HG02759 (cell line): ENCODE results near the gene SMURF1.
"Not testable (repeated sequence)": the region's sequence is repeated elsewhere in the genome, so short reads cannot be mapped to it uniquely, and the experiment has no call there.

Experiments used
- ATAC-seq: cut with Tn5 transposase; IDR thresholded peaks from one replicate; pipeline ENCODE4 v1.9.1; 2021; ENCODE audit warnings: mild to moderate bottlenecking, moderate library complexity; ENCODE audit not compliant: unreplicated experiment

Gene SMURF1

DNA sequence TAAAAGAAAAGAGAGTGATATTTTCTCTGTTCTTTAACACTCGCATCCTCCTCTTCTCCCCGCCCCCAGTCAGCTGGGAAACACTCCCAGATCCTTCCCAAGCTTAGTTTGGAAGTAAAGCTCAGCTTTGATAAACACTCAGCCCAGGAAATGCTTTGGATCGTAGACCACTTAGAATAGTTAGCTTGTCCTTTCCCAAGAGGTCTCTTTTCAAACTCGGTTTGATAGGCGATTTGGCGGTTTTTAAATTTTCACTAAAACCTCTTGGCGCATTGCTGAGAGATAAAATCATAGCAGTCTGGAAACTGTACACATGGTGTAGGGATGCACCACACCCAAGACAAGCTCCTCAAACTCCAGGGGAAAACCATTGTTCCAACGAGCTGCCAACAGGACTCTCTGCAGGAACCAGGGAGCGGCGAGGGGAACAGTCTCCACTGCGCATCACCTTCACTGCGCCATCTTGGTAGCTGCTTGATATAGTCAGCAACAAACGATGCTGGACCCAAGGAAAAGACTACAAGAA lies 22.3 kb downstream of the SMURF1 start:
- no peak for ATAC-seq

- ATAC-seq, result no peak
These were observed 23.0 kb downstream of the SMURF1 start for GRCh38 chr7:99120916-99121315.

GRCh38 chr7:99120501-99120900 lies 23.4 kb downstream of the SMURF1 start:
- no peak for ATAC-seq

DNA sequence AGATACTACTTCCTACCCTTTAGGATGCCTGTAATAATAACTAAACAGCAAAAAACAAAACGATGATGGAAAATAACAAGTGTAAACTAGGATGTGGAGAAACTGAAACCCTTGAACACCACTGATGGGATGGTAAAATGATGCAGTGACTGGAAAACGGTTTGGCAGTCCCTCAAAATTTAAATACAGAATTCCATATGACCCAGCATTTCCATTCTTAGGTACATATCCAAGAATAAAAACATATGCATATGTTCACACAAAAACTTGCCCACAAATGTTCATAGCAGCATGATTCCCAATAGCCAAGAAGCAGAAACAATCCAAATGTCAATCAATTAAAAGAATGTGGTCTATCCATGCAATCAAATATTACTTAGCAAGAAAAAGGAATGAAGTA lies 25.8 kb downstream of the SMURF1 start:
- no peak for ATAC-seq

DNA sequence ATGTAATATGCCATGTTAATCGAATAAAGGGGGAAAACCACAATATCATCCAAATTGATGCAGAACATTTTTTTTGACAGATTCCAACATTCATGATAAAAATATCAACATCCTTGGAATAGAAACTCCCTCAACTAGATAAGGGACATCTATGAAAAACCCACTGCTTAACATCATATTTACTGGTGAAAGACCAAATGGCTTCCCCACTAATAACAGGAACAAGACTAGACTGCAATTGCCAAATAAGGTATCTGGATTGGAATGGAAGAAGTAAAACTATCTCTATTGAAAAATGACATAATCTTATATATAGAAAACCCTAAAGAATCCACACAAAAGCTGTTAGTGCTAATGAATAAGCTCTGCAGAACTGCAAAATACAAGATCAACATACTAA lies 27.8 kb downstream of the SMURF1 start:
- ATAC-seq, result no peak

GRCh38 chr7:99115379-99115778 lies 28.5 kb downstream of the SMURF1 start:
- ATAC-seq, result no peak

DNA sequence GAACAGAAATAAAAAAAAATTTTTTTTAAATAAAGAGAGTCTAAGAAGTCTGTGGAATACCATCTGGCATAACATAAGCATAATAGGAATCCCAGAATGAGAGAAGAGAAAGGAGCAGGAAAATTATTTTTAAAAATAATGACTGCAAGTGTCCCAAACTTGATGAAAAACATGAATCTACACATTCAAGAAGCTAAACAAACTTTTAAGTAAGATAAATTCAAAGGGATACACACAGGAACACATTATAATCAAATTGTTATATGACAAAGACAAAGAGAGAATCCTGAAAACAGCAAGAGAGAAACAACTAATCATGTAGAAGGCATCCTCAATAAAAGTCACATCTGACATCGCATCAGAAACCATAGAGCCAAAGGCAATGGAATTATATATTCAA lies 30.9 kb downstream of the SMURF1 start:
- ATAC-seq, result no peak

- peak; percentile 90 for ATAC-seq
These were observed 31.8 kb downstream of the SMURF1 start for GRCh38 chr7:99112097-99112496.

DNA sequence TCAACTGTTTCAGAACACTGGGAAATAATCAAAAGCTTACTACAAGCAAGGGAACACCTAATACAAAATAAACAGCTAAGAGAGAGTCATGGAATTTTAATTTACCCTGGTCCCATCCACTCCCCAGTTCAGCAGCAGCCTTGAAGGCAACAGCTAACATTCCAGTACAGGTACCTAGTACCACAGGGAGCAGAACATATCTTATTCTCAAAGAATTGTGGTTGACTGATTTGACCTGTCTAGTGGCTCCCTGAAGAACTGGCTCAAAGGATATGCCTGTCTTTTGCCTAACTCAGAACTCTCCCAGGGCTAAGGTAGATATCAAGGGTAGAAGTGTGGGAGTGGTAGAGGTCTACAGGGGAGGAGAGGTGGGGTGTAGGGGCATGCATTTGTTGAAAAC lies 32.3 kb downstream of the SMURF1 start:
- peak; percentile 27 for ATAC-seq

DNA sequence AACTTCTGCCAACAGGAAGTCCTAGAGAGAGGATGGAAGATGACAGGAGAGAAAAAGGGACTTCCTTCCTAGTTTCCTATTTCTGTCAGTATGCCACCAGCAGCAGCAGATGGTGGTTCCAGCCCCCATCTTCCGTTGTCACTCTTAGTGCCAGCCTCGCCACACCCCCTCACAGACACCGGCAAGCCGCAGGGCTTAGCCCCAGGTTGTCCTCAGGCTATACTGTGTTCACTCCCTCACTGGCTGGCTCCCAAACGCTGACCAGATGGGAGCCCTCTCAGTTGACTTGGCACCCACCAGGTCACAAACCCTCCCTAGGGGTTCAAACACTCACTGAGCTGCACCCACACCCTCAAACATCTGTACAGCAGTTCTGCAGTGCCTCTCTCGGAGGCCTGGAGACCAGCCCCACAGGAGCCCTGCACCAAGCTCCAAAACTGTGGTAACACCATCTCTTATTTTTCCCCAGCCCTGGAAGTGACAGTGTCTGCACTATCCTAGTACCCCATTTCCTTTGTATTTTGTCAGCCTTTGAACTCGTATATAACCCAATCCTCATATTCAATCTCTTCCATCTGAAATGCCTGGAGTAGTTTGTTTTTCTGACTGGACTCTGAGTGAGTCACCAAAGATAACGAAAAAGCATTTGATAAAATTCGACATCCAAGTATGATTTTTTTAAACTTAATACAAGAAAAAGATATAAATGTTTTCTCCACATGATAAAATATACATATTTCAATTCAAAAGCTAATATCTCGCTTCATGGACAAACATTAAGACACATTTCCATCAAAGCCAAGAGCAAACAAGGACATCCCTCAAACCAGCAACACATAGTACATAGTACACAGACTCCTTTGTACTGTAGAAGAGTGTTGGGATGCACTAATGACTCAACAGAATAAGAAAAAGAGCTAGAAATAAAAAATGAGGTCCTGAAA lies 34.5 kb downstream of the SMURF1 start:
- ATAC-seq, result no peak

DNA sequence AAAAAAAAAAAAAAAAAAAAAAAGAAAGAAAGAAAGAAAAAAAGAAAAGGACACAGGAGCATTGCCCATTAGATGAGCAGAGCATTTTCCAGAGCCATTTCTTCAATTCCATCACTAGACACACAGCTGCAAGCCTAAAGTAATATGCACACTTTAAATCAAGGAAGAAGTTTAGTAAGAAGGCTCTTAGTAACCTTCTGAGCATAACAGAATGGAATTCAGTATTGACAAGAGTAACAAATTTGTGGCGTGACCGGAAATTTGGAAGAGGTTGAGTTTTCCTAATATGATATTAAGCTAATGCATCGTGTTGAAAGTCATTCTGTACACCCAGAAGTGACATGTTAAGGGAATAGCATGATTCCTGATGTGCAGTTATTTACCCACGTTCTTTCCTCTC lies 35.3 kb downstream of the SMURF1 start:
- ATAC-seq, result no peak

DNA sequence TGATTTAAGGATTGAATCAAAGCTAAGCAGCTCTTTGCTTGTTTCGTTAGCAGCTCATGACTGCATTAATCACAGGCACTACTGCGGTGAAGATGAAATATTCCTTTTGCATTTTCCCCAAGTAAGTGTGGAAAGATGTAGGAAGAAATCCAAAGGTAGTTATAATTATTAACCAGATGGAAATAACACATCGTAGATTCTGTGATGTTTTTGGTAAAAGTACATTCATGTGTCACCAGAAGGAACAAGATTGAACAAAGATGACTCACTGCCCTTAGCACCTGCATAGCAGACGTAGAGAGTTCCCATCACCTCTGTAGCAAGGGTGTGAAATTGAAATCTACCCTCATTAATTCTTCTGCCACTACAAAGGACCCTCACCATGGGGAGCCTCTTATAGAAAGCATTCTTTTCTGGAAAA lies 37.1 kb downstream of the SMURF1 start:
- no peak for ATAC-seq

- ATAC-seq, result no peak
These were observed 37.5 kb downstream of the SMURF1 start for GRCh38 chr7:99106411-99106810.

DNA sequence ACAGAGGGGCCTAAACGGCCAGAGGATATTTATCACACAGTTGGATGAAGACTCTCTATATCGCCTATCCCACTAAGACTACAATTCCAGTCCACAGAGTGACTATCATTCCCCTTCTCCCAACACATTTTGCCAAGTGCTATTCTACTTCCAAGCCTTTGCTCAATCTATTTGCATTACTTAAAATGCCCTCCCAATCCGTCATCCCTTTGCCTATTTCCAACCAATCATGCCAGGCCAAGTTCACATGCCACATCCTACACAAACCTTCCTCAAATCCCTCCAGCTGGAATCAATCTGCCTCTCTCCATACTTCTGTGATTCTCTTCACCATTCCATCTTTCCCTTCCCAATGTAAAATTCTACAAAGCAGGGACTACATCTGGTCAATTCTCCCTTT lies 38.2 kb downstream of the SMURF1 start:
- no peak for ATAC-seq

DNA sequence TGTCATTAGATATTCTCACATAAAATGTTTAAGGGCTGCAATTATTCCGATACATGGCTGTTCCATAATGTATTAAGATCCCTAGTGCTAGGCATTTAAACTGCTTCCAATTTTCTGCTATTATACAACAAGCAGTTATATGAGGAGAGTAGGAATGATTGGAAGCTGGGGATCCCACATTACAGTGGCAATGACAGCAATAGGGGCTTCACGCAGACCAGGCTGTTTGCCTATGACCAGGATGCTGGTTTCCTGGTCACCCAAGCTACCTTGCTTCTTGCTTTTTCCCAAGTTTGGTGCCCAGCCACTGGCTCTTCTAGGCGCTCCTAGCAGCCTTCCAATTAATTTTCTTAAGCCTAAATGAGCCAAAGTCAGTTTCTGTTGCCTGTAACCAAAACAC lies 39.3 kb downstream of the SMURF1 start:
- no peak for ATAC-seq

- not testable (repeated sequence) for ATAC-seq
These were observed 40.1 kb downstream of the SMURF1 start for GRCh38 chr7:99103836-99104235.

GRCh38 chr7:99102809-99103690 lies 40.9 kb downstream of the SMURF1 start:
- no peak for ATAC-seq

- ATAC-seq, result no peak
These were observed 41.5 kb downstream of the SMURF1 start for GRCh38 chr7:99102361-99102760.

GRCh38 chr7:99101516-99101915 lies 42.4 kb downstream of the SMURF1 start:
- ATAC-seq, result not testable (repeated sequence)

GRCh38 chr7:99099499-99100077 lies 44.3 kb downstream of the SMURF1 start:
- no peak for ATAC-seq

DNA sequence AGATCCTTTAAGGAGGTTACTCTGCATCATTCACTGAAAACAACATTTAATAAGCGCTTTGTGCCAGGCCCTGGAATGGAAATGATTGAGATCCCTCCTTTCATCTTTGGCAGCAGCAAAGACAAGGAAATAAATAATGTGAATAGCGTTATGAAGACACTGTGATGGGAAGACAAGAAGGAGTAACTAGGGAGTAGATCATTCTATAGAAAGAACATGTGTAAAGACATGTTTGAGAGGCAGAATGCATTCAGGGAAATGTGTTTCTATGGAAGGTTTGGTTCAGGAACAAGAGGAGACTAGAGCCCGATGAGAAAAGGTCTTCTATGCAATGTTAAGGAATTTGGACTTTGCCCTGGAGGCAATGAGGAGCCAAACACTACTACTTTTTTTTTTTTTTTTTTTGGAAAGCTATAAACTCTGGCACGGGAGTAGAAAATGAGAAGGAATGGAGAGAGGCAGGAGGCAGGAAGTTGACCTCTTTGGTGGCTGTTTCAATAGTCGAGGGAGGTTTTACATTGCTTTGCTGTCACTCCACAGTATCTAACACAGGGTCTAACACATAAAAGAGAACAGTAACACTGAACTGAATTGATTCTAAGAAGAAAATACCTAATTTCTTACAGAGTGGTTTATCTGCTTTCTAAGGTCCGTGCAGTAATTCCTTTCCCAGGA lies 44.9 kb downstream of the SMURF1 start:
- no peak for ATAC-seq
